C4-2B (cell line): ENCODE results near the gene NPIPA1.
"Not testable (repeated sequence)": the region's sequence is repeated elsewhere in the genome, so short reads cannot be mapped to it uniquely, and the experiment has no call there.

Source experiments
- CTCF ChIP-seq: fragments of 450-650 bp; conservative IDR thresholded peaks from 2 replicates; pipeline ENCODE4 v1.5.1; 2017; ENCODE audit warnings: mild to moderate bottlenecking
- ZFX ChIP-seq: fragments of 450-650 bp; IDR thresholded peaks from 2 replicates; pipeline ENCODE4 v1.6.1; 2017

GRCh38 chr16:14974656-14975417, 37.6 kb downstream of the NPIPA1 start, which contains the start of gene PDXDC1:
- TF ChIP-seq CTCF = not testable (repeated sequence)
- peak; percentile 97 for TF ChIP-seq ZFX
